ENCODE measurements around the gene RAD51AP2.

Gene RAD51AP2

GRCh38 chr2:17470855-17471641 is 47.2 kb downstream of the RAD51AP2 start:
- no peak for DNase-seq (ENCODE audit: low read depth)

DNA sequence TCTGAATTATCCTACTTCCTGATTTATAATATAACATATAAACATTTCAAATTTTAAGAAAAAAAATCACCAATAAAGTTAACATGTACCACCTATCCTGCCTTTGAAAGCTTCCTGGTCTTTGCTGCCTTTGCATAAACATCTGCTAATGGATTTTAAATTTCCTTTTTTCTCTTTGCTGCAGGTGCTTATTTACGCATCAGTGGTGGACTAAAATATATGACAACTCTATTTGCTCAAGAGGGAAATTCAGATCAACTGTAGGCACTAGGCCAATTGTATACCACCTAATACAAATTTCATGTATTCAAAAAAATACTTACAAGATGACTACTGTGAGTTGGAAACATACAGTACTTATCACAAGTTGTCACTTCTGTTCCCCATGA is 57.2 kb downstream of the RAD51AP2 start:
- no peak for DNase-seq (ENCODE audit: low read depth)
